ELR (cell line): ENCODE data around the gene SLC25A43.
"Not testable (repeated sequence)": the region's sequence is repeated elsewhere in the genome, so short reads cannot be mapped to it uniquely, and the experiment has no call there.

Experiments
- DNase-seq: peaks from one replicate; pipeline ENCODE4 v3.0.0-alpha.2; 2015; ENCODE audit warnings: low read depth

The SLC25A43 gene

GRCh38 chrX:119398974-119399771 lies at the start of gene SLC25A43:
Gene SLC25A43, plus strand, starts transcription at chrX:119399336. Its CDS starts 68 bp downstream, at chrX:119399404.
- peak; percentile 44 for DNase-seq

DNA sequence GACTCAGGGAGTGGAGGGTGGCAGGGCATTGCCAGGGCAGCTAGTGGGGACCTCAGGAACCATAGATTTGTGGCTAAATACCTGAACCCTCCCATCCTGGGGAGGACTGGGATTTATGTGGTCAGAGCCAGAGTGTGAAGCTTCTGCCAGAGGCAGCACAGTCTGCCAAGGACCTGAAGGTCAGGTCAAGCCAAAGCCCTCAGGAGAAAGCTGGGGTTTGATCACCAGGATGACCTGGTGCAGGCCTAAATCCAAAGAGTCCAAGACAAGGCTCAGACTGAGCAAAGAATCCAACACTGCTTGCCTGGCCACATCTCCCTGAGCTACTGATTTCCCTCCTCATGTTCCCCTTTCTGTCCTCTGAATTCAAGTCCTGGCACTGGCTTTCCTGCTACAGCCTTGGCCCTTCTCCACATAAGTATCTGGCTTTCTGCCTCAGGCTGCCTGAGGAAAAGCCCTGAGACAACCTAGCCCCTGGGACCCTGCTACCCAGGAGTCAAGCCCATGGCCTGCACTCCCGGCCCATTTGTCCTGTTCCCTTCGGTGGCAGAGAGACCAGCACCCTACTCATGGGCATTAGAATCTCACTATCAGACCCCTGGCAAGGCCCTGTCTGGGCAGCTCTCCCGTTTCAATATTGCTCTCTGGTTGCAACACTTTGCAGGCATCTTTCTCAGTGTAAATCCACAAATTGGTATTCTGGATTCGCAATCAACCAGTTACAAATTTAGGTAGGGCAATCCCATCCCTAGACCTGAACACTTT lies 39.3 kb upstream of the SLC25A43 start:
- DNase-seq: no peak

GRCh38 chrX:119361451-119361850 lies 37.7 kb upstream of the SLC25A43 start:
- not testable (repeated sequence) for DNase-seq

- DNase-seq: not testable (repeated sequence)
These were observed 37.1 kb upstream of the SLC25A43 start for GRCh38 chrX:119362074-119362473.

- no peak for DNase-seq
These were observed 35.7 kb upstream of the SLC25A43 start for GRCh38 chrX:119363391-119363790.

GRCh38 chrX:119371861-119372260 lies 27.3 kb upstream of the SLC25A43 start:
- DNase-seq: not testable (repeated sequence)

DNA sequence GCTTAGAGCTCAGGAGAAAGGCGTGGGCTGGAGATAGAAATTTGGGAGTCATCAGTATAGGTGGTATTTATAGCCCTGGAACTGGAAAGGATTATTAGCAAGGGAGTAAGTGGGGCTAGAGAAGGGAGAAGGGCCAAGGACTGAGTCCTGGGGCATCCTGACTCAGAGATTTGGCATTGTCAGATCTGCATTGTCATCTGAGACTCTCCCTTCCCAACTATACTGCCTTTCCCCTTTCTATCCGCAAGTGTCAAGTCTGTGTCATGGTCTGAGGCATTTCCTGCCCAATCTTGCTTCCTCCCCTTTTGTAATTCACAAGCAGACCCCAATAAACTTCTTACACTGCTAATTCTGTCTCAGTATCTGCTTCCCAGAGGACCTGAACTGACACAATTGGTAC lies 24.4 kb upstream of the SLC25A43 start:
- peak; percentile 80 for DNase-seq

GRCh38 chrX:119375561-119375960 lies 23.6 kb upstream of the SLC25A43 start:
- DNase-seq: no peak

- no peak for DNase-seq
These were observed 22.8 kb upstream of the SLC25A43 start for GRCh38 chrX:119376312-119376711.

GRCh38 chrX:119381349-119381944 lies 17.7 kb upstream of the SLC25A43 start:
- DNase-seq: no peak

DNA sequence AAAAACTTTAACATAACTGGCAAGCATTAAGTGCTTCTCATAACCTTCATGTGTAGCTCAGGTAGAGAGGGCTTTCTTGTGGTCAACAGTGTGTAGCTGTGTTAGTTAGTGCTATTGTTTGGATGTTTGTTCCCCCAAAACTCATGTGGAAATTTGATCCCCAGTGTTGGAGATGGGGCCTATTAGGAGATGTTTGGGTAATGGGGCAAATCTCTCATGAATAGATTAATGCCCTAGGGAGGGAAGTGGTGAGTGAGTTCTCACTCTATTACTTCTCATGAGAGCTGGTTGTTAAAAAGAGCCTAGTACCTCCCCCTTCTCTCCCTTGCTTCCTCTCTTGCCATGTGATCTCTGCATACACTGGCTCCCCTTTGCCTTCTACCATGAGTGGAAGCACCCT lies 16.5 kb upstream of the SLC25A43 start:
- DNase-seq: no peak

- DNase-seq: not testable (repeated sequence)
These were observed 12.5 kb upstream of the SLC25A43 start for GRCh38 chrX:119386685-119387084.

DNA sequence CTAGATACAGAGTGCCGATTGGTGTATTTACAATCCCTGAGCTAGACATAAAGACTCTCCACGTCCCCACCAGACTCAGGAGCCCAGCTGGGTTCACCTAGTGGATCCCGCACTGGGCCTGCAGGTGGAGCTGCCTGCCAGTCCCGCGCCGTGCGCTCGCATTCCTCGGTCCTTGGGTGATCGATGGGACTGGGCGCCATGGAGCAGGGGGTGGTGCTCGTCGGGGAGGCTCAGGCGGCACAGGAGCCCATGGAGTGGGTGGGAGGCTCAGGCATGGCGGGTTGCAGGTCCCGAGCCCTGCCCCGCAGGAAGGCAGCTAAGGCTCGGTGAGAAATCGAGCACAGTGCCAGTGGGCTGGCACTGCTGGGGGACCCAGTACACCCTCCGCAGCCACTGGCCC lies 11.7 kb upstream of the SLC25A43 start:
- not testable (repeated sequence) for DNase-seq

- no peak for DNase-seq
These were observed 9.9 kb upstream of the SLC25A43 start for GRCh38 chrX:119389214-119389613.

- DNase-seq: no peak
These were observed 9.2 kb upstream of the SLC25A43 start for GRCh38 chrX:119389871-119390501.

GRCh38 chrX:119391279-119391678 lies 7.9 kb upstream of the SLC25A43 start:
- peak; percentile 54 for DNase-seq

- DNase-seq: no peak
These were observed 6.0 kb upstream of the SLC25A43 start for GRCh38 chrX:119393144-119393543.

- DNase-seq: no peak
These were observed 556 bp upstream of the SLC25A43 start for GRCh38 chrX:119398587-119398973.

- peak; percentile 38 for DNase-seq
These were observed 601 bp downstream of the SLC25A43 start for GRCh38 chrX:119399772-119400101.

GRCh38 chrX:119401569-119401968 lies 2.4 kb downstream of the SLC25A43 start:
- no peak for DNase-seq

DNA sequence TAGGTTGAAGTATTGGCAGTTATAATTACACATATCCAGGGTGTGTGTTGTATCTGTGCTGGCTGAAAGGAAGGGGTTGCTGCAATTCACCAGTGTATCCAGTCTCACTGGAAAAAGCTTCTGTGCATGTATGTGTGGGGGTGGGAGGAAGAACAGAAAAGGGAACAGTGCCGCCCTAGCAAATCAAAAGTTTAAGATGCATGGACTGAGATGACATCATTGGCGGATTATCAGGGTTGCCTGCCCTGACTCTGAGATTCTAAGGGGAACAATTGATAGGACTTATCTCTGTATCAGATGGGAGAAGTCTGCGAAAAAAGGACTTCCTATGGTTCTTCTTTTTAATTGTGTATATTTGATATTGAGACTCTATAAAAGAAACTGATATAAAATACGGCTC lies 3.5 kb downstream of the SLC25A43 start:
- no peak for DNase-seq

DNA sequence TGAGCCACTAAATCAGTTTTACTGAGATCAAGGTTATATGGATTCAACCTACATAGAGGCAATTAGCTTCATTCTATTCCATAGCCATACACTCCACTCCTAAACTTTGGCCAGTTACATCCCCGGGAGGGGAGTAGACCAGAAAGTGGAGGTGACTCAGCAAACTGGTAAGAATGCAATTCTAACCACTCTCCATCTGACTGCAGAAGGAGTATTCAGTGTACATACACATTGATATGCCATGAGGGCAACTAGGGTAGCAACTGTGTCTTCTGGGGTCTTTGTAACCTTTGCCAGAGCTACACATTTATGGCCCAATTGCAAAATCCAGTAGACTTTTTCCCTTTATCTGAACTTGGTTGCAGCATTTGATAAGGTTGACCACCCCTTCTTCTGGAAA lies 7.6 kb downstream of the SLC25A43 start:
- peak; percentile 47 for DNase-seq

GRCh38 chrX:119407681-119408080 lies 8.5 kb downstream of the SLC25A43 start:
- peak; percentile 65 for DNase-seq
